Sigmoid colon (tissue), 4 donors: ENCODE data around the gene TFIP11.

ENCODE experiments used
- CTCF ChIP-seq, 4 experiments: fragments of 450-650 bp in 3 of 4; fragments of 200-600 bp in 1 of 4; IDR thresholded peaks; one replicate each; pipeline ENCODE4 v1.5.1; 2016 to 2019; ENCODE audit warnings: antibody characterized with exemption in 4 of 4, mild to moderate bottlenecking in 3 of 4, moderate library complexity in 2 of 4
- EP300 ChIP-seq, 4 donors: sonication (generic); formaldehyde crosslinking; IDR thresholded peaks; one replicate each; pipeline ENCODE4 v1.6.1; 2017; ENCODE audit warnings: antibody characterized with exemption in 4 of 4
- POLR2A ChIP-seq, 2 donors: fragments of 450-650 bp; IDR thresholded peaks; one replicate each; pipeline ENCODE4 v1.6.1; 2016; ENCODE audit warnings: antibody characterized with exemption in 2 of 2, mild to moderate bottlenecking in 2 of 2, moderate library complexity in 2 of 2

GRCh38 chr22:26483043-26483438, 29.2 kb downstream of the TFIP11 start:
- no peak for TF ChIP-seq POLR2A (IDR thresholded peaks at IDR 0.05)
- TF ChIP-seq CTCF (IDR thresholded peaks at IDR 0.05), result no peak
- TF ChIP-seq EP300 (IDR thresholded peaks at IDR 0.05), result no peak
